ENCODE measurements around the gene PI4KA.
"Not testable (repeated sequence)": the region's sequence is repeated elsewhere in the genome, so short reads cannot be mapped to it uniquely, and the experiment has no call there.

The PI4KA gene

DNA sequence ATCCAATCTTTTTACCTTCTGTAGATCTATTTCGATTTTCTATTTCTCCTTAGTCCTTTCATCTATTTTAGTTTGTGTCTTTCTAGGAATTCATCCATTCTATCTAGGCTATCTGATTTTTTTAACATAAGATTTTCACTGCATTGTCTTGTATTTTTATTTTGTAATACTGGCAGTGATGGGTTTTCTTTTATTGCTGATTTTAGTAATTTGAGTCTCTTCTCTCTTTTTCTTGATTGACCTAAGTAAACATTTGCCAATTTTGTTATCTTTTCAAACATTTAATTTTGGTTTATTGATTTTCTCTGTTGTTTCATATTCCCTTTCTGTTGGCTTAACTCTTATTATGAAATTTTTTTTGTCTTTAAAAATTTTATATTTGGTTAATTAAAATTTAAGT lies 192.1 kb downstream of the PI4KA start:
- no peak for DNase-seq (ENCODE audit: low read depth in 2 of 2)

DNA sequence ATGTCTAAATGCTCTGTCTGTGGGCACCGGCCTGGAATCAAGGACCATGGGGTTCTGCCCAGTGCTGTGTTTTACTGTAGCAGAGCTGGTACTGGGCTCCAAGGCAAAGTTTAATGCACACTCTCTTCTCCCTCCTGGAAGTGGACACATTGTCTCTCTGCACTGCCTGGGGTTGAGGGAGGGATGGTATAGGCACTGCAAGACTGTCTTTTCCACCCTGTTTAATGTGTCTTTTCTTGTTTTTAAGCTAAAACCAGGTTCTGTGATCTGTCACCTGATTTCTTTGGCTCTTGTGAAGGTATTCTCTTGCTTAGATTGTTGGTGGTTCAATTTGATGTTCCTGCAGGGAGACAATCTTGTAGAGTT lies 194.0 kb downstream of the PI4KA start:
- no peak for DNase-seq (ENCODE audit: low read depth in 2 of 2)

DNA sequence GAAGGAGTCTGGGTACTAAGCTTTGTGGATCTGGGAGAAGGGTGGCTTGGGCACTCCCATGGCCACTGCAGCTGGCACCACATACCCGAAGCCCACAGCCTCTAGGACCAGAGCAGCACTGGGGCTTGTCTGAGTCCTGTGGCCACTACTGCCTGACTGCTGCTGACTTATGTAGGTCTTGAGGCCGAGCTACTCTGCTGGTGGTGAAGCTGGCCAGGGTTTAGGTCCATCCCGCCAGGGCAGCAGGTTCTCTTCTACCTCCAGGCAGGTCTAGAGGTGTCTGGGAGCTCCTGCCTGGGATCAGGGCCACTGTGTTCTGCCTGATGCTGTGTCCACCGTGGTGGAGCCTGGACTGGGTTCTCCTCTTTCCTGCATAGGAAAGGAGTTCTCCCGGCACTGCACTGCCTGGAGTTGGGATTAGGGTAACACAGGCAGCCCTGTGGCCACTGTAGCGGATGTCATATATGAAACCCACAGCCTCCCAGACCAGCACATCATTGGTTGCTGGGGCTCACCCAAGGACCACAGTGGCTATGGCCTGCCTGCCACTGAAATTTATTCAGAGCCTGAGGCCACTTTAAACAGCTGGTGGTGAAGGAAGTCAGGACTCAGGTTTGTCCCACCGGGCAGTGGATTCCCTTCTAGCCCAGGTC lies 194.5 kb downstream of the PI4KA start:
- no peak for DNase-seq (ENCODE audit: low read depth in 2 of 2)

DNA sequence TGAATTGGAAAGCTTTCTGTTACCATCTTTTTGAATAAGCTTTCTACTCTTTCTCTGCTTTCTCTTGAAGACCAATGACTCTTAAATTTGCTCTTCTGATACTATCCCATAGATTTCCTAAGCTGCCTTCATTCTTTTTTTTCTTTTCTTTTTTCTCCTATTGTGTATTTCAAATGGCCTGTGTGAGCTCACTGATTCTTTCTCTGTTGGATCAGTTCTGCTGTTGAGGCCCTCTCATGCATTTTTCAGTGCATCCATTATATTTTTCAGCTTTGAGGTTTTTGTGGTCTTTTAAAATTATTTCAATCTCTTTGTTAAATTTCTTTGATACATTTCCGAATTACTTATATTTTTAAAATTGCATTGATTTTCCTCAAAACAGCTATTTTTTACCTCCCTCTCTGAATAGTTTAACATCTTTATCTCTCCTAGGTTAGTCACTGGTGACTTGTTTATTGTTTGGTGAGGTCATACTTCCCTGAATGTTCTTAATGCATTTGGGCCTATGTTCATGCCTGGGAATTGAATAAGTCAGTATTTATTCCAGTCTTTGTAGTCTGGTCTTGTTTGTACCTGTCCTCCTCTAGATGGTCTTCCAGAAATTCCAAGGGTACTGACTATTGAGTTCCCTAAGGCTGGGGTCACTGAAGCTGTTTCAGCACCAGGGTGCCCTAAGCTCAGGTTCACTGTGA lies 195.3 kb downstream of the PI4KA start:
- DNase-seq (ENCODE audit: low read depth in 2 of 2): no peak

DNA sequence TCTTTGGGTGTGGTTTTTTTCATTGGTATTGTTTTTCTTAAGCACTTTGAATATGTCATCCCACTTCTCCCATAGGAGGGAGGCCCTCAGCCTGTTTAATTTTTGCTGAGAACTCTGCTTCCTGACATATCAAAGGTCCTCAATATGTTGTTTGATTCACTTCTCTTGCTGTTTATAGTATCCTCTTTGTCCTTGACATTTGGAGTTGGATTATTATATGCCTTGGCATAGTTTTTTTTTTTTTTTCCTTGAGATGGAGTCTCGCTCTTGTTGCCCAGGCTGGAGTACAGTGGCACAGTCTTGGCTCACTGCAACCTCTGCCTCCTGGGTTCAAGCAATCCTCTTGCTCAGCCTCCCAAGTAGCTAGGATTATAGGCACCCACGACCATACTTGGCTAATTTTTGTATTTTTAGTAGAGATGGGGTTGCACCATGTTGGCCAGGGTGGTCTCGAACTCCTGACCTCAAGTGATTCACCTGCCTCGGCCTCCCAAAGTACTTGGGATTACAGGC lies 196.0 kb downstream of the PI4KA start:
- not testable (repeated sequence) for DNase-seq (ENCODE audit: low read depth in 2 of 2)

DNA sequence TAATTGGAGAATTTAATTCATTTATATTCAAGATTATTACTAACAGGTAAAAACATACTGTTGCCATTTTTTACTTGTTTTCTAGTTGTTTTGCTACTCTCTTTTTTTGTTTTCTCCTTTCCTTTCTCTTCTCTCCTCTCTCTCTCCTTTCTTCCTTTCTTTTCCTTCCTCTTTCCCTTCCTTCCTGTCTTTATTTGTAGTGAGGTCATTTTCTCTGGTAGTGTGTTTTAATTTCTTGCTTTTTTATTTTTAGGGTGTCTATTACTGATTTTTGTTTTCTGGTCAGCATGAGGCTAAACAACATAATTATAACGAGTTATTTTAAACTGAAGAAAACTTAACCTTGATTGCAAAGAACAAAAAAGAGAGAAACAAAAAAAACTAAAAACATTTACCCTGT lies 197.1 kb downstream of the PI4KA start:
- DNase-seq (ENCODE audit: low read depth in 2 of 2): no peak

DNA sequence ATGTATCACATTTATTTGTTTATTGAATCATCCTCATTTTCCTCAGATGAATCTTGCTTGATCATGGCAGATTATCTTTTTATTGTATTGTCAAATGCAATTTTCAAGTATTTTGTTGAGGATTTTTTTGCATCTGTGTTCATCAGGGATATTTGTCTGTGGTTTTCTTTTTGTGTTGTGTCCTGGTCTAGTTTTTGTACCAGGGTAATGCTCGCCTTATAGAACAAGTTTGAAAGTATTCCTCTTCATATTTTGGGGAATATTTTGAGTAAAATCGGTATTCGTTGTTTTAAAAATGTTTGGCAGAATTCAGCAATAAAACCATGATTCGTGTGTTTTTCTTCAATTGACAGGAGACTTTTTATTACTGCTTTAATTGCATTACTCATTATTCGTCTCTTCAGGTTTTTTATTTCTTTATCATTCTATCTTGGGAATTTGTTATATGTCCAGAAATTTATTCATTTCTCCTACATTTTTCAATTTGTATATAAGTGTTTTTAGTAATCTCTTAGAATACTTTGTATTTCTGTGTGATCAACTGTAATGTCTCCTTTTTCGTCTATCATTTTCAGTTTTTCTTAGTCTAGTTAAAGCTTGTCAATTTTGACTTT lies 198.1 kb downstream of the PI4KA start:
- no peak for DNase-seq (ENCODE audit: low read depth in 2 of 2)

DNA sequence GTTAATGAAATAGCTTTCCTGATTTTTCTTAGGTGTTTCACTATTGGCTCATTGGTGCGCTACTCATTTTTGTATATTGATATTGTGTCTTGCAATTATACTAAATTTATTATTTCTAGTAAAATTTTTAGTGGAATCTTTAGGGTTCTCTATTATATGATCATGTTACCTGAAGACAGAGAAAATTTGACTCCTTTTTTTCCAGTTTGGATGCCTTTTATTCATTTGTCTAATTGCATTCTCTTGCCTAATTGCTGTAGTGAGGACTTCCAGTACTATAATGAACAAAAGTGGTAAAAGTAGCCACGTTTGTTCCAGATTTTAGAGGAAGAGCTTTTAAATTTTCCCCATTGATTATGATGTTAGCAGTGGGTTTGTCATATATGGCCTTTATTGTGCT lies 198.7 kb downstream of the PI4KA start:
- no peak for DNase-seq (ENCODE audit: low read depth in 2 of 2)

DNA sequence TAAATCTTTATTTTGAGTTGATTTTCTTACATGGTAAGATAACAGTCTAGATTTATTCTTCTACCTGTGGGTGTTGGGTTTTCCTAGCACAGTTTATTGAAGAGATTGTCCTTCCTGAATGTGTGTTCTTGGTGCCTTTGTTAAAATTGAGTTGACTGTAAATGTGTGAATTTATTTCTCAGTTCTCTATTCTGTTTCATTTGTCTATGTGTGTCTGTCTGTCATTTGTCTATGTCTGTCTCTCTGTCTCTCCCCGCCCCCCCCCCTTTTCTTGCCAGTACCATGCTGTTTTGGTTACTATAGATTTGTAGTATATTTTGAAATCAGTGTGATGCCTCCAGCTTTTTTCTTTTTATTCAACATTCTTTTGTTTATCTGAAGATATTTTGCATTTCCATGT lies 199.4 kb downstream of the PI4KA start:
- no peak for DNase-seq (ENCODE audit: low read depth in 2 of 2)

DNA sequence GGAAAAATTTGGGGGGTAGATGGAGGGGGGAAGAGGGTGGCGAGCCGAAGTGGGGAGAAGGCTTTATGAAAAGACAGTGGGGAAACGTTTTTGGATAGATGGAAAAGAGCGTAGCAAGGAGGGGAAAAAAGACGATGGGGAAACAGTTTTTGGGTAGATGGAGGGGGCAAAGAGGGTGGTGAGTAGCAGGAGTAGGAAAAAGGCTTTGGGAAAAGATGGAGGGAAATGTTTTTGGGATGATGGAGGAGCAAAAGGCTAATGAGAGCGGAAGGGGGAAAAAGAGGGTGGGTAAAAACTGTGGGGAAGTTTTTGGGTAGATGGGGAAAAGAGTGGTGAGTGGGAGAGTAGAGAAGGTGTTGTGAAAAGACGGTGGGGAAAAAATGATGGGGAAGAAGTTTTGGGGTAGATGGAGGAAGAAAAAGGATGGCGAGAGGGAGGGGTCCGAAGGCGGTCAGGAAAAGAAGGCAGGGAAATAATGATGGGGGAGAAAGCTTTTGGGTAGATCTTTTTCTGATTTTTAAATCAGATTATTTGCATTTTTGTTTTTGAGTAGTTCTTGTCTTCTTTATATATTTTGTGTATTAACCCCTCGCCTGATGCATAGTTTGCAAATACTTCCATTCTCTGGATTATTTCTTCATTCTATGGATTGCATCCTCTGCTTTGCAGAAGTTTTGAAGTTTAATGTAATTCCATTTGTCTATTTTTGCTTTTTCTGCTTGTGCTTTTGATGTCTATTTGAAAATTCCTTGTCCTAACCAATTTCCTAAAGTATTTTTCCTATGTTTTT lies 200.0 kb downstream of the PI4KA start:
- no peak for DNase-seq (ENCODE audit: low read depth in 2 of 2)

DNA sequence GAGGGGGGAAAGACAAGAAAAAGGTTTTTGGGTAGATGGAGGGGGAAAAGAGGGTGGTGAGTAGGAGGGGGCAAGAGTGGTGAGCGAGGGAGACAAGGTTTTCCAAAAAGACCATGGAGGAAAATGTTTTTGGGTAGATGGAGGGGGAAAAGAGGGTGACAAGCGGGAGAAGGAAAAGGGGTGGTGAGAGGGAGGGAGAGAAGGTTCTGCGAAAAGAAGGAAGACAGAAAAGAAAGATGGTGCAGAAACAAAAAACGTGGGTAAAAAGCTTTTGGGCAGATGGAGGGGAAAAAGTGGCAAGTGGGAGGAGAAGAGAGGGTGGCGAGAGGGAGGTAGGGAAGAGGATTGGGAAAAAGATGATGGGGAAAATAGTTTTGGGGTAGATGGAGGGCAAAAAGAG lies 200.6 kb downstream of the PI4KA start:
- no peak for DNase-seq (ENCODE audit: low read depth in 2 of 2)

Measured in stimulated activated CD4-positive, alpha-beta T cell treated with anti-CD3 and anti-CD28 coated beads, Interleukin-1b, Interleukin-23, amount 100 ng/mL, for 4 hours (primary cell).